Stimulated activated CD4-positive, alpha-beta T cell treated with anti-CD3 and anti-CD28 coated beads, TNF-alpha, amount 100 ng/mL, for 48 hours (primary cell): ENCODE data around the gene TMCC1.
"Not testable (repeated sequence)": the region's sequence is repeated elsewhere in the genome, so short reads cannot be mapped to it uniquely, and the experiment has no call there.

Experiments
- DNase-seq, 3 donors: peaks; one replicate each; pipeline ENCODE4 v3.0.0-alpha.2; 2020; ENCODE audit warnings: low read depth in 3 of 3

TMCC1 gene

GRCh38 chr3:129892857-129893580 is 492 bp downstream of the TMCC1 start:
- peak; percentile 28 to 56 (median 40) for DNase-seq

- DNase-seq, result no peak
Measured at GRCh38 chr3:129892486-129892856, 1.0 kb downstream of the TMCC1 start.

GRCh38 chr3:129890891-129891290 is 2.6 kb downstream of the TMCC1 start:
- DNase-seq, result no peak

DNA sequence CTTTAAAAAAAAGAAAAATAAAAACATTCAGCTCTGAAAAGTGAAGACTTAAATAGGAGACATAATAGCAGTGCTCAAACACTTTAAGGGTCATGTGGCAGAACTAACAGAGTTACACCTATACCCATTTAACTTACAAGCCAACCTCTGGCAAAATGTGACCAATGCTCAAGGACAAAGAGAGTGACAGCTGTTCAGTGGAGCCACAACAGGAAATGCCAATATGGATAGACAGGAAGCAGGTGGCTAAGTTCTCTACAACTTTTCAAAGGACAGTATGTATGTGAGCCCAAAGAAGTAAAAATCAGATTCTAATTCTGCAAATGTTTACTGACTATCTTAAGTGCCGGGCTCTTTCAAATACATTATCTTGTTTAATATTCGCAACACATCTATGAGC is 3.4 kb downstream of the TMCC1 start:
- no peak for DNase-seq

DNA sequence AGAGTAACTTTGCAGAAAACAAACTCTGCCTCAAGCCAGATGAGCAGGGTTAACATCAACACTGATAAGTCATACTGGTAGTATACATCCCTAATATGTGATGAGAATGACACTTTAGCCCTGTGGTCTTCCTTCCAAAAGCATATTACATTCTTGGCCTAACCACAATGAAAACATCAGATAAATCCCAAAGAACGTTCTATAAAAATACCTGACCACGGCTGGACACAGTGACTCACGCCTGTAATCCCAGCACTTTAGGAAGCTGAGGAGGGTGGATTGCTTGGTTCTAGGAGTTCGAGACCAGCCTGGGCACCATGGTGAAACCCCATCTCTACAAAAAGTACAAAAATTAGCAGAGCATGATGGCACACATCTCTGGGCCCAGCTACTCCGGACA is 4.7 kb downstream of the TMCC1 start:
- DNase-seq, result no peak

DNA sequence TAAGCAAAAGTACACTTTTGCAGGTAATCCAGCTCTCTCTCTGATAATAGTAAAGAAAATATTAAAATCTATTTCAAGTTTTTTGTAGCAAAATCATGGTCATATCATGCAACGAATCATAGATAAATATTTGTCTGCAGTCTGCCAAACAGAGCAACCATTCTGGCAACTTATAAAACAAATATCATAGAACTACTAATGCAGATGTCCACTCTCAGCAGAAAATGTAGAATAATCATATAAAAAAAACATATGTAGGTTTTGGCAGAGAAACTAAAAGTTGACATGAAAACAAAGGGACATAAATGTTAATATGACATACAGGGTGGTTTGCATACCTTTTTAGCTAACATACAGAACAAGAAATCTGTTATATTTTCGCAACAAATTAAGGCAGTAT is 12.2 kb downstream of the TMCC1 start:
- no peak for DNase-seq

DNA sequence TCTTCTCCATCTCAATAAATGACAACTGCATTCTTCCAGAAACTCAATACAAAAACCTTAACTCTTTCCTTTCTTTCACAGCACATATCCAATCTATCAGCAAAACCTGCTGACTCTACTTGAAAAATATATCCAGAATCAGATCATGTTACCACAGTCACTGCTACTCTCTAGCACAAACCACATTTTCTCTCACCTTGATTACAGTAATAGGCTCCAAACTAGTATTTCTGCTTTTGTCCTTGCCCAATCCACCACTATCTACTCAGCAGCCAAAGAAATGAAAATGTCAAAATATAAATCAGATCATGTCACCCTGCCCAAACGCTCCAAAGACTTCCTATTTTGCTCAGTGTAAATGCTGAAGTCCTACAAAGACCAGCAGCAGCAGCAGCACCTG is 15.2 kb downstream of the TMCC1 start:
- no peak for DNase-seq

DNA sequence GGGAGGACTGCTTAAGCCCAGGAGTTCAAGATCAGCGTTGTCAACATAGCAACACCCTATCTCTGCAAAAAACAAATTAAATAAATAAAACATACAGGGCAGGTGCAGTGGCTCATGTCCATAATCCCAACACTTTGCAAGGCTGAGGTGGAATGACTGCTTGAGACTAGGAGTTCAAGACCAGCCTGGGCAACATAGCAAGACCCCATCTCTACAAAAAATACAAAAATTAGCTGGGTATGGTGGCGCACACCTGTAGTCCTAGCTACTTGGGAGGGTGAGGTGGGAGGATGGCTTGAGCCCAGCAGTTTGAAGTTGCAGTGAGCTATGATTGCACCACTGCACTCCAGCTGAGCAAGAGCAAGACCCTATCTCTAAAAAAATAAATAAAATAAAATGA is 19.0 kb downstream of the TMCC1 start:
- not testable (repeated sequence) for DNase-seq

- DNase-seq, result no peak
Measured at GRCh38 chr3:129868912-129869311, 24.6 kb downstream of the TMCC1 start.

DNA sequence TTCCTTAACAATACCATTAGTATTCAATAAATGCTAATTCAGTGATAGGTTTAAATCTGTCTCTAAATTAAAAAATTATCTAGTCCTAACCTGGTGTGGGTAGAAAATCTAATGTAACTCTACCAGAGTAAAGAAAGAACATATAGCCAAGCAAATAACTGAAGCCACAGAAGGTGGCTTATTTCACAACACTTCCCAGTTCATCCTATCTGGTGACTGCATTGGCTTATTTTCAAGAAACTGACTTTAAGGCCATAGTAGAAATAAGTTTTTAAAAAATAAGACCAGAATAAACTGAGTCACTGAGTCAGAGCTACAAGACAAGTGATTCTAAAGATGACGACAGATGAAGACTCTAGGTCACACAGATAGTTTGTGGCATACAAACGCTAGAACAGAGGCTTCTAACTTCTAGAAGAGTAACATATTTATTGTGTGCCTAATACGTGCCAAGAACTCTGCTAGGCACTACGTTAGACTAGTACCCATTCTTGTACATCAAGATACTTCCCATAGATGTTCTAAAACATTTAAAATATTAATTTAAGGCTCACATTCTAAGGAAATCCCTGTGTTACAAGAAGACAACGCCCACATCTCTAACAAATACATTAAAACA is 25.9 kb downstream of the TMCC1 start:
- no peak for DNase-seq

DNA sequence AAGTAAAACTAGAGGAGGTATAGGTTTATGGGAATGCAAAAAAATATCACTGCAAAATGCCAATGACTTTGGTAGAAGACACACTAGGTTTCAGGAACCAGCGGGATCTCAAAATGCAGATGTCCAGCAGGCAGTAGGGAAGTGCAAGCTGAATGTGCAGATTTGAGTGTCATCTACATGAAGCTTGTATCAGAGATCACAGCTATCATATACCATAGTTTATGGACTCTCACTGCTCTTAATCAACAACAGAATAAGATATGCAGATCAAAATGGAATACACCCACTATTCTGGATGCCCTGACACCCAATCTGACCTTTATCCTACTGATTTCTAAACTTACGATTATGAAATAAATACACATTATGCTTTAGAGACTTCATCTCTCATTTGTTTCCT is 27.7 kb downstream of the TMCC1 start:
- no peak for DNase-seq

DNA sequence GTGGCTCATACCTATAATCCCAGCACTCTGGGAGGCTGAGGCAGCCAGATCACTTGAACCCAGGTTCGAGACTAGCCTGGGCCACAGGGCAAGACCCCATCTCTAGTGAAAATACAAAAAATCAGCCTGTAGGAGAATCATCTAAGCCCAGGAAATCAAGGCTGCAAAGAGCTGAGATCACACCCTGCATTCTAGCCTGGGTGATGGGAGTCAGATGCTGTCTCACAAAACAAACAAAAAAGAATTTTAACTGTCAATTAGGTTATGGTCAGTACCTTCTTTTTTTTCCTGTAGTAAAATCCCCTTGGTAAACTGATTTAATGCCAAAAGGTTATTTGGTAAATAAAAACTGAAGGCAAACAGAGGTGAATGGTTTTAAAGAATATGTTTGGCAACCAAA is 29.0 kb downstream of the TMCC1 start:
- DNase-seq, result no peak

- DNase-seq, result no peak
Measured at GRCh38 chr3:129859272-129859671, 34.2 kb downstream of the TMCC1 start.

- DNase-seq, result no peak
Measured at GRCh38 chr3:129857899-129858298, 35.6 kb downstream of the TMCC1 start.

- DNase-seq, result not testable (repeated sequence)
Measured at GRCh38 chr3:129856790-129857189, 36.7 kb downstream of the TMCC1 start.

DNA sequence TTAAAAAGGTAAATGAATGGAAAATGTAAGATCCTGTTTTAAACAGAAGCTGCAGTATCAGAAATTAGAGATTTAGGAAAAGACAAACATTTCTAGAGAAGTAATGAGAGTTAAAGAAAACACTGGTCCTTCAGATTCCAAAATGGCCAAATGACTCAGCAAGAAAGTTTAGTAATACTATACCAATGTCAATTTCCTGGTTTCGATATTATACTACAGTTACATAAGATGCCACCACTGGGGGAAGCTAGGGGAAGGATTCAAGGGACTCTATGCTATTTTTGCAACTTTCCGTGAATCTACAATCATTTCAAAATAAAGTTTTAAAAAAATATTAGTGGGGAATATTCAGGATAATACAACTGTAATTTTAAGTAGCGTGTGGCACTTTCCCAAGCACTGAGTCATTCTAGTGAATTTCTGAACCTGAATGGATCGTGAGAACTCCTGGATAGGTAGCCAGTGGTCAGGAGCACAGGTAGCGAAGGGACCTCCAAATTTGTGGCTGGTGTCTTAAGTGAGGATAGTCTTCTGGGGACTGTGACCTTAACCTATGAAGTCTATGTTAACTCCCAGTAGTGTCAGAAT is 37.6 kb downstream of the TMCC1 start:
- DNase-seq, result no peak

GRCh38 chr3:129855170-129855831 is 38.2 kb downstream of the TMCC1 start:
- DNase-seq, result no peak

DNA sequence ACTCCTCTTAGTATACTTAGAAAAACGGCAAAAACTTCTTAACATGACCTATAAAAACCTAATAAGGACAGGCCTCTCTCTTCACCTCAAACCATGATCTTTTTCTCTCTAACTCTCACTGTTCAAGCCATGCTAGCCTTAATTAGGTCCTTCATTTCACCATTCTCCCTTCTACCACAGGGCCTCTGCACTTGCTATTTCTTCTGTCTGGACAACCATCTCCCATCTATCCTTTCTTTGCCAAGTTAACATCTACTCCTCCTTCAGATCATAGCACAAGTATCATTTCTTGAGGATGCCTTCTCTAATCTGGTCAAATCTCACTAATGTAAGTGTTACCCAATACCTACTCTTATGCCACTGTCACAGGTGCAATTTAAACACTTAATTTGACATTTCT is 39.1 kb downstream of the TMCC1 start:
- DNase-seq, result no peak

DNA sequence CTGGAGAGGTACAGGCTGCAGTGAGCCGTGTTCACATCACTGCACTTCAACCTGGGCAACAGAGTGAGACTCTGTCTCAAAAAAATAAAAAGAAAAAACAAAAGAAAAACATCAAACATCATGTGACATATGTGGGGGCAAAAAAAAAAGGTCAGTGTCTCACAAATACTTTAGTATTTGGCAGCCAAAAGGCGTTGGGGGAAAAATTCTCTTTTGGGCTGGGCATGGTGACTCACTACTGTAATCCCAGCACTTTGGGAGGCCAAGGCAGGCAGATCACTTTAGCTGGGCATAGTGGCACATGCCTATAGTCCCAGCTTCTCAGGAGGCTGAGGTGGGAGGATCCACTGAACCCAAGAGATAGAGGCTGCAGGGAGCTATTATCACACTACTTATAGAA is 47.6 kb downstream of the TMCC1 start:
- DNase-seq, result no peak

GRCh38 chr3:129840707-129841360 is 52.7 kb downstream of the TMCC1 start:
- DNase-seq, result no peak

DNA sequence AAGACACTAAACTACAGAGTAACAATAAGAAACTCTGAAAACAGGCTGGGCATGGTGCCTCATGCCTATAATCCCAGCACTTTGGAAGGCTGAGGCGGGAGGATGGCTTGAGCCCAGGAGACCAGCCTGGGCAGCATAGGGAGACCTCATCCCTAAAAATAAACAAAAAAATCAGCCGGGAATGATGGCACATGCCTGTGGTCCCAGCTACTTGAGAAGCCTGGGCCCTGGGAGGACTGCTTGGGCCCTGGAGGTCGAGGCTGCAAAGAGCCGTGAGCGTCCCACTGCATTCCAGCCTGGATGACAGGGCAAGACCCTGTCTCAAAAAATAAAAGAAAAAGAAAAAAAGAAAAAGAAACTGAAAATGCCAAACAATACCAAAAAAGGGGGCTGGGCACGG is 55.4 kb downstream of the TMCC1 start:
- DNase-seq, result no peak

DNA sequence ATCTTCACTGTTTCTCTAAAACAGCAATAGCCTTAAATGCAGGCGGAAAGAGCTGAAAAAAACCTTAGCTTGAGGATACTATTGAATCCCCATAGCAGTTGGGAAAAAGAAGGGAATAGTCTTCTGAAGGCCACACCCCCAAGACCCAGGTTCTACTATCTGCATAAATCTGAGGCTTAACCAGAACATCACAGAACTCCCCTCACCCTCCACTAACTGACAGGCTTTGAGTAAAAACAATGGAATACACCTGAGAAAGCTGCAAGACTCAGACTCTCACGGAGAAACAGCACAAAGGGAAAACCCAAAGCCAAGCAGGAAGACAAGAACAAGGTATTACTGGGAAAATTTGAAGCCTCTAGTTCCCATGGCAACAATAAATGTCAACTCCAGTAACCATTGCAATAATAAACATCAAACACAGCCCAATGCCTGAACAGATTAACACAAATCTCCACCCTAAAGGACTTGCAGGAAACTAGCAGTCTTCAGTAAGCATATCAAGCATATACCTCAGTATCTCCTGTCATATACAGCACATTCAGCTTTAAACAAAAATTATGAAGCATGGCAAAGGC is 56.4 kb downstream of the TMCC1 start:
- DNase-seq, result no peak
